ENCODE data around the gene TTC34.
"Not testable (repeated sequence)": the region's sequence is repeated elsewhere in the genome, so short reads cannot be mapped to it uniquely, and the experiment has no call there.

Gene TTC34

DNA sequence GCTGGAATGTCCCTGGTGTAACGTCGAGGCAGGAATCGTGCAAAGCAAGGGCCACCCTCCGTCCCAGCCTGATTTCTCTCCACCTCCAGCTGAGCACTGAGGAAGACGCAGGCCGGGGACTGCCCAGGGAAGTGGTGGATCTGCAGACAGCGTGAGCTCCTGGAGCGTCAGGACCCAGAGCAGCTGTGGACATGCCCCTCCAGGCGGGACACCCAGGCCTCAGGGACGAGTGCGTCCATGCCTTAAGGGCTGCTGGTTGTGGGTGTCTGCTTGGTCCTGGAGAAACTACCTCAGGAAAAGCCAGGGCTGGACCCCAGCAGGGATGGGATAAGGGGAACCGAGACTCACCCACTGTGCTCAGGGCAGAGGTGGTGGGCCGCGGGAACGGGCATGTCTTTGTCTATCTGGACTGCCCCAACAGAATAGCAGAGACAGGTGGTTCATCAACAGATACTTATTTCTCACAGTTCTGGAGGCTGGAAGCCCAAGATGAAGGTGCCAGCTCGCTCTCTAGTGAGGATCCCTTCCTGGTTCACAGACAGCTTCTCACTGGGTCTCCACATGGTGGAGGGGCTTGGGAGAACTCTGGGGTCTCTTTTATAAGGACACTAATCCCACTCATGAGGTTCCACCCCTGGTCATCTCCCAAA, 162.9 kb downstream of the TTC34 start:
- DNase-seq, result no peak

DNA sequence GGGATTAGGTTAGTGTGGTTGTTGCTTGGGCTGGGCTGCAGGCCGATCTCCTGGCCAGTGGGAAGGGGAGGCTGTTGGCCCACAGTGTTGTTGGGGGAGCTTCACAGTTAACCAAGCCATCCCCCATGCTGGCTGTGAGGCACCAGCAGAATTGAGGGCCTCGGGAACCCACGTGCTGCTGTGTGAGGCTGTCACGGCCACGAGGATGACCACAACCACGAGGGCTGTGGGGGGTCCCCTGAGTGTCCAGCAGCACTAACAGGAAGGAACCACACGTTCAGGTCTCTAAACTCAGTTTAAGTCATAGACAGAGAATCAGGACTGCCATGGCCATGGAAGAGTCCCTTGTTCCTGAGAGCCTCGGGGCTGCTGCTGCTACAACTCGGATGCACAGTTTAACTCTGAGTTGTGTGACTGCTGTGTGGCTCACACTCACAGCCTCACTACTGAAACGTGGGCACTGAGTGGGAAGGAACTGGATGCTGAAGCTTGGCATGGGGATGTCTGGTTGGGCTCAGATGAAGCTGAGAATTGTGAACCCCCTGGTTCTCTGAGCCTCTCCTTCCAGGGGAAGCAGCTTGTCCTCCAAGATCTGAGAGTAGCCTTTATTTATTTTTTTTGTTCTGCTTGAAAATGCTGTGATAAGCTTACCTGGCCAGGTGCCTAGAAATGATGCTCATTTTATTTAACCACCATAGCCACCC, 163.9 kb downstream of the TTC34 start:
- DNase-seq, result no peak

DNA sequence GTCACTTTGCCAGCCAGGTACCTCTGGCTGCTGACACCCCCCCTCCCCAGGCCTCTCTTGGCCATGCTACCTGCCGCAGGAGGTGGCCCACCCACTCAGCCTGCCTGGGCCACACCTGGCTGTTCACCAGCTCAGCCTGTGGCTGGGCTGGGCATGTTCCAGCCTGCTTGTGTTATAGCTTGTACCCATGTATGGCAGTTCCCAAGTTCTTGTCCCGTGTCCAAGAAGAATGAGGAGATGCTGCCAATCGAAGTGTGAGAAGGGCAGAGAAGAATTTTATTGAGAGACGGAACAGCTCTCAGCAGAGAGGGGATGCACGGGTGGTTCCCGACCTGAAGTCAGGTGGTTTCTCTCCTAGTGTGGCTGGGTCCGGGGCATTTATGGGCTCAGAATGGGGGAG, 164.8 kb downstream of the TTC34 start:
- DNase-seq, result no peak

DNA sequence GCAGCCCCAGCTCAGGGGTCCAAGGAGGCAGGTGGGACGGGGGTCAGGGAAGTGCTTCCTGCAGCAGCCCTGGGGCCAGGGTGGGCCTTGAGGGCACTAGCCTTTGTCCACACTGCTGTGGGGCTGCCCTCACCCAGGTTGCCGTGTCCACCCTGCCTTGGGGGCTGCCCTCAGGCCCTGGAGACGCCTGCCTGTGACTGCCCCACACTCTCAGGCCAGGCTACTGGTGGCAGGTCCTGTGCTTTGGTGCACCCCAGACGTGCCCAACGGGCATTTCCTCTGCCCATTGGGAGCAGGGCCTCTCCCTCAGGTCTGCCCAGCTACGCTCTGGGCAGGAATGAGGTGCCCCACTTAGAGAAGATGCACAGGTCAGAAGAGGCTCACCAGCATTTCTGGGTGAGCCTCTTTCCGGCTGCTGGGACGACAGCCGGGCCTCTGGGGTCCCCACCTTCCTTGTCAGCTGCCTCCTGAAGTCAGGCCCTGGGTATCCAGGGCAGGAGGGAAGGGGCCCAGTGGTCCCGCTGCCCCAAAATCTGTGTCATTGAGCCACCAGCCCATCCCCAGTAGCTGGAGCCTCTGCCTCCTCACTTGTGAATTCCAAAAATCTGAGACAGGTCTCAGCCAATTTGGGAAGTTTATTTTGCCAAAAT, 166.0 kb downstream of the TTC34 start:
- no peak for DNase-seq

DNA sequence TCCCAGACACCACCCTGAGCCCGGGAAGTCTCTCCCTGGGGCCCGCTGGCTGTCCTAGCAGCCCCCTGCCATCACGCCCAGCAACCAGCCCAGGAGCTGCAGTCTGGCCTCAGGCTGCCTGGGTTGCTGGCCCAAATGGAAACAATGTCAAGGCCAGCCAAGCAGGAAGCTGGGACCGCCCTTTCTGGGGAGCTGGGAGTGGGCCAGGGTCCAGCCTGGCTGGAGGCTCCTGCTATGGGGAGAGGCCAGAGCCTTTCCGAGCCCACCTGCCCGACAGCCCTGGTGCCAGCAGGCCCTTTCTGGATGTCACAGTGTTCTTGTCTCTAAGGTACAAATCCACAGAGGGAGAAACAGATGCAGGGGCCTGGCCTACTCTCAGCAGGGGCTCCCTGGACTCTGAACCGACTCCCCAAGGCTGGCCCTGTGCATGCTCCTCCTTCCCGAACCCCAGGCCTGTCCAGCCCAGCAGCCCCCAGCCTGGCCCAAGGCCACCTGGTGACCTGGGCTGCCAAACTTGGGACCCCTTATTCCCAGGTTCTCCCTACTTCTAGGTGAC, 167.5 kb downstream of the TTC34 start:
- no peak for DNase-seq

DNA sequence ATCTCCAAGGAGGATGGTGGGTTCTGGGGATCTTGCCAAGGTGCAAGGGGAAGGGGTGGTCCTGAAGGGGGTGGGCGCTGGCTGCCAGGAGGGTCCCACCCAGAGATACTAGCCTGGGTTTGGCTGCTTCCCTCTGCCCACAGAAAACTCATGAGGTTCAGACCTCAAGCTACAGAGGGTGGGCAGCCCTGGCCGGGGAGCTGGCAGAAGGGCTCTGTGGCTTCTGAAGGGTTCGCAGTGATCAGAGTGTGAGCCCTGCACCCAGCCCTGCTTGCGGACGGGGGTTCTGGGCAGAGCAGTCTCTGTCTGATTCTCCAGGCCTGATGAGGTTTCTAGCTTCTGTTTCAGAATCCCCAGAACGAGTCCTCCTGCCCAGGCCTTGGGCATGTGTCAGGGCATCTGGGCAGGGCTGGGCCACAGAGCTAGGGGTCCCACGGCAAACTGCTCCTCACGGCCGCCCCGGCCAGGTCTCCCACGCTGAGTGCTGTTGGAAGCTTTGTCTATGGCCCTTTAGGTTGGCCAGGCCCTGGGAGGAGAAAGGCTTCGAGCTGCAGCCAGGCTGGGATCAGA, 168.0 kb downstream of the TTC34 start:
- no peak for DNase-seq

DNA sequence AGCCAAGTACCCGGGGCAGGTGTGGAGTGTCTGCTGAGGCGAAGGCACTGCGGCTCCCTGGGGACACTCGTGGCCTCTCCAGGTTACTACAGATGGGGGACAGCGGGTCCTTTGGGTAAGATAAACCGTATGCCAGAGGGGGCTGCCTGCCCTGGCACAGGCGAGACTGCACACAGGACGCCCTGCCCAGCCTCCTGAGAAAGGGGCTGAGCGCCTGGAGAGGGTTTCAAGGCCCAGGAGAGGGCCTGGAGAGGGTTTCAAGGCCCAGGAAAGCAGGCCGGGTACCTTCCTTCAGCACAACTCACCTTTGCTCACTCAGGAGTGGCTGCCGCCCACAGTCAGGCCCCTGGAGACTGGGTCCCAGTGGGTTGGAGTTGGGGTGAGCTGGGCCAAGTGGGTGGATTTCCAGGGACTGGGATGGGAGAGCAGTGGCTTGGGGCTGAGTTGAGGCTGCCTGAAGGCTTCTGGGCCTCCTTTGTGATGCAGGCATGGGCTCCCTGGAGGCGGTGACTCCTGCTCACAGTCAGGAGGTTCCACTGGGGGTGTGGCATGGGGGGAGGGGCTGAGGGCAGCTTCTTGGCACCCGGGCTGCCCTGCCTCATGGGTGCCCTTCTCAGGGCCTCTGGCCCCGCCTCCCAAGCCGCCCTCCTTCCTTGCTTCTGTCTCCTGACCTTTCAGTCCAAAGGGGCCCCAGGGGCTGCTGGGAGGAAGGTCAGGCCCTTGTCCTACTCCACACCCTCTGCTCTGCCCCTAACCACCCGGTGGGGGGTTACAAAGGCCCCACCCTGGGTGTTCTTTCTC, 168.7 kb downstream of the TTC34 start, which contains the start of gene MMEL1:
MMEL1 (minus strand) TSS at position 456 of the 801 bp plus-strand sequence. CDS start 3,532 bp downstream, outside the sequence.
- no peak for DNase-seq

DNA sequence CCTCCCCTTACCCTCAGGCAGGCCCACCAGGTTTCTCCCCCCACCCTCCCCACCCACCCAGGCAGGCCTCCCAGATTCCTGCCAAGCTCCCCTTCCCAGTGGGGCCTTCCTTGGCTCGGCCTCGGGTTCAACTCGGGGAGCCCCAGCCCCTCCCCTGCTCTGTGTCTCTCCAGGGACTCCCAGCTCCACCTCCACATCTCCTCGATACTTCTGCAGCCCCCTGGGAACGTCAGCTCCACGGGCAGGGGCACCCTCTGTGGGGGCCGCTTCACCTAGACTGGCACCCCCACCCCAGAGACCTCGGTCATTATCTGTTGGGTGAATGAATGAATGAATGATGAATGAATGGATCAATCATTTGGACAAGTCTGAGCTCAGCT, 169.5 kb downstream of the TTC34 start:
- no peak for DNase-seq

DNA sequence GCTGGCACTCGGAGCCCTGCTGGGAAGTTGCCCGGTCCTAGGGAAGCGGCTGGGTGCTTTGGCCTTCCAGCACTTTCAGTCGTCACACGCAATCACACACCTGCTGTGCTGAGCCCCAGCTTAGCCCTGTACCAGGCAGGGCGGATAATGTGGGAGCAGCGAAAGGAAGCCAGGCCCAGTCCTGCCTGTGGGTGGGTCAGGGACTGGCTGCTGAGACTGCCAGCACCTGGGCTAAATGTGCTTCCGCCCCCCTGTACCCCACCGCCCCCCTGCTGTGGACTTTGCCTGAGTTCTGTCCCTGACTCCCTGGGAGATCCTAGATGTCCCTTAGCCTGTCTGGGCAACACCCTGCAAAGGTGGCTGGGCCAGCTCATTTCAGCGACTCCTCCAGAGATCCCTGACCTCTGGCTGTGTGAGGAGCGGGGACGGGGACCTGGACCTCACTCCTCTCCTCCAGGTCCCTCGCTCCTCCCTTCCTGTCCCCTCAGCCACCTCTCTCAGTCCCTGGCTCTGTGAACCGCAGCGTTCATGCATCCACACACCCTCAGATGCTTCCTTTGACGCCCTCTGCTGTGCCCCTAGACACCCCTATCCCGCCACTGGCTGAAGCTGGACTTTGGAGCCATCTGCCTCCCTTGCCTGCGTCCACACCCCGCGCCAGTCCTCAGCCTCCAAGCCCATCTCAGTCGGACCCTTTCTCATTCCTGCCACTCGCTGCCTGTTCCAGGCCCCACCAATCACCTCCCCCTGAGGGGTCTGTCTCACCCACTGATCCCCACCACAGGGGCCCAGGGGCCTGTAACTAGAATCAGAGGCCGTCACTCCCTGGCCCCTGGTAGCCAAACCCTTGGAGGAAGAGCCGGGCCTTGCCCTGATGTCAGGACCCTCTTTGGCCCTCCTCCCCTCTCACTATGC, 170.1 kb downstream of the TTC34 start:
- no peak for DNase-seq

DNA sequence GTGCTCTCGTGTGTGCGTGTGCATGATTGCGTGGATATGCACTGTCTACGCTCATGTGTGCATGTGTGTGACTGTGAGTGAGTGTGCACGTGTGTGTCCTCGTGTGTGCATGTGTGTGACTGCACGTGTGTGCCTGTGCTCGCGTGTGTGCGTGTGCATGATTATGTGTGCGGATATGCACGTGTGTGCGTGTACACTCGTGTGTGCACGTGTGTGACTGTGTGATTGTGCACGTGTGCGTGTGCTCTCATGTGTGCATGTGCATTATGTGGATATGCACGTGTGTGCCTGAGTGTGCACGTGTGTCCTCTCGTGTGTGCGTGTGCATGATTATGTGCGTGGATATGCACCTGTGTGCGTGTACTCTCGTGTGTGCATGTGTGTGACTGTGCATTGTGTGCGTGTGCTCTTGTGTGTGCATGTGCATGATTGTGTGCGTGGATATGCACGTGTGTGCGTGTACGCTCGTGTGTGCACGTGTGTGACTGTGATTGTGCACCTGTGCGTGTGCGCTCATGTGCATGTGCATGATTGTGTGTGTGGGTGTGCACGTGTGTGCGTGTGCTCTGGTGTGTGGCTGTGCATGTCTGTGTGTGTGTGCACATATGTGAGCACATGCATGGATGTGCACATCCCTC, 170.9 kb downstream of the TTC34 start:
- DNase-seq, result no peak

DNA sequence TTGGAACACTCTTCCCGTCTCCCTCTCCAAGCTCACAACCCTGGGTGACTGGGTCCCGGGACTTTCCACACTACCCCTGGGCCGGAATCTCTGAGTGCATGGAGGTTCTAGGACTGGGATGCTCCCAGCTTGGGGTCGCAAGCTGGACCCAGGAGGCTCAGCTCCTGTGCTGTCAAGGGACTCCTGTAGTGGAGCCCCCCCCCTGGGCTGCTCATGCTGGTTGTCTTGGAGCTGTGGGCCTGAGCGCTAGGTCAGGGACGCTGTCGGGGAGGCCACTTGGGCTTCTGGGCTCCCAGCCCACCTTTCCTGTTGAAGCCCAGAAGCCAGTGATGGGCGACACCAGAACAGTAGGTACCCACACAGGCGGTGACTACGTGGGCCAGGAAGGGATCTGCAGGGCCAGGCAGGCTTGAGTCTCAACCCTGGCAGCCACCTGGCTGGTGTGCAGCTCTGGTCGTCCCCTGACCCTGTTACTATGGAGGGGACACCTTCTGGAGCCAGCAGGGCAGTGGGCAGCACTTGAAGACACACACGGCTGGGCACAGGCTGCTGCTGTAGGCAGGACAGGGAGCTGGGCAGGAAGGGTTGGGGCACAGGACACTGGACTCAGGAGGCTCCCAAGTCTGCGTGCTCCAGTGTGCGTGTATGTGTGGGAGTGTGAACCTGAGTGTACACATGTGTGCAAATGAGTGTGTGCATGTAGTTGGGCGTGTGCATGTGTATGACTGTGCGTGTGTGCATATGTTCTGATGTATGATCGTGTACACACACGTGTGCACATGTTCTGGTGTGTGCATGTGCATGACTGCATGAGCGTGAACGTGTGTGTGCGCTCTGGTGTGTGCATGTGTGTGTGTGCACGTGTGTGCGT, 171.6 kb downstream of the TTC34 start:
- DNase-seq, result no peak

DNA sequence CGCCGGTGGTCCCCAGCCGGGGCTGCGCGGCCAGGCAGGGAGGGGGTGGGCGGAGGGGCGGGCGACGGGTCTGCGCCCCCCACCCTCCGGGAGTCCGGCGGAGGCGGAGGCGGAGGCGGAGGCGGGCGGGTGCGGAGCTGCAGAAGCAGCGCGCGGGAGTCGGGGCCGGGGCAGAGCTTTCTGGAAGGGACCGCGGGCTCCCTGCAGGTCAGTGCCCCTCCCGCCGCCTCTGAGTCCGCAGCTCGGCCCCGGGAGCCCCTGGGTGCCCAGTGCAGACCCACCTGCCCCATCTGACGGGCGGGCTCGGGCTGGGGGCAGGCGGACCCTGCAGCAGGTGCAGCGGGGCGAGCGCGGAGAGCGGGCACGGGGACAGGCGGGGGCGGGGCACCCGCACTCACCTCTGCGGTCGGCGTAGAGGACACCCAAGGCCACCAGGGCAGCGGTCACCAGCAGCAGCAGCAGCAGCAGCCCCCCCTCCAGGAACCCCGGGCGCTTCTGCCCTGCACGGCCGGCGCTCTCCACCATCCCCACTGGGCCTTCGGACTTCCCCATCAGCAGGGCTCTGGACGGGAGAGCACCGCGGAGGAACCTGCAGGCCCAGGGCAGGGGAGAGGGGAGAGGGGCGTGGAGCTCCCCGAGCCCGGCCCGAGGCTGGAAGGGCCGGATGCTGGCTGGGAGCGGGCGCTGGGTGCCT, 172.4 kb downstream of the TTC34 start:
- no peak for DNase-seq

DNA sequence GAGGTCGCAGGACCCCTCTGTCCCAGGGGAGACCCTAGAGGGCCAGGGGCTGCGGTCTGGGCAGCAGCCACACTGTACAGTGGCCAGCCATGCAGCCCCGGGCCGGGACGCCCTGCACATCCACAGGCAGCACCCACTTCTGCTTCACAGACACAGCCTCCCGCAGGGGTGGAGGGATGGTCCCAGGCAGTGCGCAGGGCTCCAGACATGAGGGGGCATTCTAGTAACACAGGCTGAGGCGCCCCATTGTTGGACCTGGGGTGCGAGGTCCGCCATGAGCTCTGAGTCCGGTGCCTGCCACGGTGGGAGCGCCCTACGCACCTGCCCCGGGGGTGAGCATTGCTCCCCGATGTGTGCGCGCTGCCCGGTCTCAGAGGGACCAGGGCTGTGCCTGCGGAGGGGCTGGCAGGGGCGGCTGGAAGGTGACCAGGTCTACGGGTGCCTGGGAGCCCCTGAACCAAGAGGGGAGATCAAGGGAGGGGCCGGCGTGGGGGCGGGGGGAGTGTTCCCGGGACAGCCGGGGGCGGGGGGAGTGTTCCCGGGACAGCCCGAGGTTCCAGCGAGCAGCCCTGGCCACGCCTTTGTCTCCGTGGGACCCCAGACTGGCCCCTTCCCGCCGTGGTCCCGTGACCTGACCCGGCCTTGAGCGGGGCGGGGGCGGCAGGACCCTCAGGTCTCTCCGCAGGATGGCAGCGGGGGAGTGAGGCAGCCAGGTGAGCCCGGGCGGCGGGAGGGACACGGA, 173.1 kb downstream of the TTC34 start:
- DNase-seq, result no peak

DNA sequence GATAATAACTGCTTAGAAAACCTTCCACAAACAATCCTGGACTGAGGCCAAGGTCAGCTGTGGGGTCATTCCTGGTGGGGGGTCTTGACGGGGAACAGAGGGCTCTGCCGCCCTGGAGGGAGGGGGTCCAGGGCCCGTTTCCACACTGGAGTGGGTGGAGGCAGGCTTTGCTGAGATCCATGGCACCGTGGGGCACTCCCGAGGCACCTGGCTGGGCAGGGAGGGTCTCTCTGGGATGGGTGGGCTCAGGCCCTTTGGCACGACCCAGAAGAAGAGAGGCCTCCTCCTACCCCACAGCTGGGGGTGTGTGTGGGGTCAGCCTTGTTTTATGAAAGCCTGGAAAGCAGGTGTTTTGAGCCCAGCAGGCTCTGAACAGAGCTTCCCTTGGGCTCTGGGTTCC, 173.7 kb downstream of the TTC34 start:
- no peak for DNase-seq

DNA sequence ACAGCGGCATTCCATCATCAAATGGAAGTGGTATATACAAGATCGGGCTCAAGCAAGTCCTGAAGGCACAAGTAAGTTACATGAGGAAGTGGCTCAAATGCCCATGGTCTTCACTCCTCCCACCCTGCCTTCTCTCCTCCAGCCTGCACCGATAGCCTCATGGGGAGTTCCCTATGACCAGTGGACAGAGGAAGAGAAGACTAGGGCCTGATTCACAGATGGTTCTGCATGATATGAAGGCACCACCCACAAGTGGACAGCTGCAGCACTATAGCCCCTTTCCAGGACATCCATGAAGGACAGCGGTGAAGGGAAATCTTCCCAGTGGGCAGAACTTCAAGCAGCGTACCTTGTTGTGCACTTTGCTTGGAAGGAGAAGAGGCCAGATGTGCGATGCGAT, 175.7 kb downstream of the TTC34 start:
- DNase-seq, result not testable (repeated sequence)

DNA sequence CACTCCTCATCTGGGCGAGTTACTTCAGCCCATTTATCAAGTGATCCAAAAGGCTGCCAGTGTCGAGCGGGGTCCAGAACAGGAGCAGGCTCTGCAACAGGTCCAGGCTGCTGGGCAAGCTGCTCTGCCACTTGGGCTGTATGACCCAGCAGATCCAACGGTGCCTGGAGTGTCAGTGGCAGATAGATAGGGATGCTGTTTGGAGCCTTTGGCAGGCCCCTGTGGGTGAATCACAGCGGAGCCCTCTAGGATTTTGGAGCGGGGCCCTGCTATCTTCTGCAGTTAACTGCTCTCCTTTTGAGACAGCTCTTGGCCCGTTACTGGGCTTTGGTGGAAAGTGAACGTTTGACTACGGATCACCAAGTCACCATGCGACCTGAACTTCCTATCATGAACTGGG, 176.2 kb downstream of the TTC34 start:
- no peak for DNase-seq

DNA sequence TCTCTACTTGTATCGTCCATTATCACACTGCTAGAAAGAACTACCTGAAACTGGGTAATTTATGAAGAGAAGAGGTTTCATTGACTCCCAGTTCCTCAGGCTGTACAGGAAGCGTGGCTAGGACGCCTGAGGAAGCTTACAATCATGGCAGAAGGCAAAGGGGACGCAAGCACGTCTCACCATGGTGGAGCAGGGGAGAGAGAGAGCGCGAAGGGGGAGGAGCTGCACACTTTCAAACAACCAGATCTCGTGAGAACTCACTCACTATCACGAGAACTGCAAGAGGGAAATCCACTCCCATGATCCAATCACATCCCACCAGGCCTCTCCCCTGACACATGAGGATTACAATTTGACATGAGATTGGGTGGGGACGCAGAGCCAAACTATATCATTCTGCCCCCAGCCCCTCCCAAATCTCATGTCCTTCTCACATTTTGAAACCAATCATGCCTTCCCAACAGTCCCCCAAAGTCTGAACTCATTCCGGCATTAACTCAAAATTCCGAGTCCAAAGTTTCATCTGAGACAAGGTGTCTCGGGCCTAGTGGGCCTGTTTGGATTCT, 176.7 kb downstream of the TTC34 start:
- no peak for DNase-seq
